GM19324 (cell line): ENCODE data around the gene USP24.
"Not testable (repeated sequence)": the region's sequence is repeated elsewhere in the genome, so short reads cannot be mapped to it uniquely, and the experiment has no call there.

ENCODE experiments used
- ATAC-seq: cut with Tn5 transposase; IDR thresholded peaks from one replicate; pipeline ENCODE4 v1.9.1; 2021; ENCODE audit warnings: mild to moderate bottlenecking, moderate library complexity; ENCODE audit not compliant: unreplicated experiment, low FRiP score

USP24 gene

DNA sequence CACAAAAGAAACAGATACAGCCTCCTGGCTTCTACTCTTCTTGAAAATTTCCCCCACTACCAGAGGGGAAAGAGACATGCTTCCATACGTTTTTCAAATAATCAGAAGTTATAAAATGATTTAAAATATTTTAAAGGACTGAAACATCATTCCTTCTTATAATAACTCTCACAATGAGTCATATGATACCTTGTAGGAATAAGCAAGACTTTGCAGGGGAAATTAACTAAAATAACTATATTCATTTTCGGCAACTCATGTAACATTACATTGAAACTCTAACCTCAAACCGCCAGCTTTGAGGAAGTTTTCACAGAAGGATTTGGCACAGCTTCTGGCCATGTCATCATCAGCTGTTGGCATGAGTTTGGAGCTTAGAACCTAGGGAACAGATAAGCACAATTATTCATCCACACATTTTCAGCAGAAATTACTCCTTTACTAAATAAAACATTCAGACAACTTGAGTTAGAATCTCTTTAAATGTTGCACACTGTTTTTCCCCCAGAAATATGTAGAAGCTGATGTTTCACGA lies 85.9 kb downstream of the USP24 start:
- ATAC-seq = no peak

DNA sequence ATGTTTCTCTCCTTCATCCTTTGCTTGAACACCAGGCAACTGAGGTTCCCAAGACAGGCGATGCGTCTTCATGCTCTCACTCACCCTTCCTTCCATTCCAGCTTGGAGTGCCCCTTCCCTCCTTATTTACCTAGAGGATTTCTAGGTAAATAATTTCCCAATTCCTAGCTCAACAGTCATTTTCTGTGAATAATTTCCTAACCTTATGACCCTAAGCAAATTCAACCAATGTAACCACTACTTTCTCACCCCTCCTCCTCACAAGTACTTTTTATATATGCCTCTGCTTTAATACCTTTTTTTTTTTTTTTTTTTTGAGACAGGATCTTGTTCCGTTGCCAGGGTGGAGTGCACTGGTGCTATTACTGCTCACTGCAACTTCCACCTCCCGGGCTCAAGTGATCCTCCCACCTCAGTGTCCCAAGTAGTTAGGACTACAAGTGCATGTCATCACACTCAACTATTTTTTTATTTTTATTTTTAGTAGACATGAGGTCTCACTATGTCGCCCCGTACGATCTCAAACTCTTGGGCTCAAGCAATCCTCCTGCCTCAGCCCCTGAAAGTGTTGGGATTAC lies 86.7 kb downstream of the USP24 start:
- no peak for ATAC-seq

DNA sequence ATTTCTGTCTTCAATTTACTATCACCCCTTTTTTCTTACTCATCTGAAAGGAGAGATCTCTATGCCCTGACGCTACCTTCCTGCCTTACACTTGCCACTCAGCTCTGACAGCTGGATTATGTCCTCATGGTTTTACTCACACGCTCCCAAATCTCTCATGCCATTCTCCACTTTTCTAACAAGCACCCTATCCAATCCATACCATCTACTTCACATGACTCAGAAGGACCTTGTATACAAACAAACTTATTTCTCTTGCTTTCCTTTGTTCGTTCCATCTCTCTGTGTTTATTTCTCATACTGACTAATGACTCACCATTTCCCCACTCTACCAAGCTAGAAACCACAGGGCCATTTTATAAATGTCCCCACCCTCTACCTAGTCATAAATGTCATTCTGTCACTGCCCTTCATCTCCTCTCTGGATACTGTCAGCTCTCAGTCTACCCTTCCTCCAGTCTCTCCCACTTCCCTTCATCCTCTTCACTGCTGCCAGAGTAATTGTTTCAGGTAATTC lies 87.3 kb downstream of the USP24 start:
- ATAC-seq = no peak

DNA sequence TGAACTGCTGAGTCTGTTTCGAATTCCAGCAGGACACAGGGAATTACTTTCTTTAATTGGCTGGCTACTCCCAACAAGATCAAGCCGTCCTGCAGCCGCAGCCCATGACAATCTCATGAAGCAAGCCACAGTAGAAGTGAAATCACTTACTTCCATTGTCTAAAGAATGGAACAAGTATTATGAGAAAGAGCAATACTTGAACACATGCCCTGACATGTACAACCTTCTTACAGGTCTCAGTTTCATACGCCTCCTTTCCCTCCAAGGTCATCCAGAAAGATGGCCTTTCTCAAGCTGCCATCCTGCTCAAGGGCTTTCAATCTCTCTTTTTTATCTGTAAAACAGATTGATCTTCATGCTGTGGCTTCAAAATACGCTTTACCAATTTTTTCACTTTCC lies 90.7 kb downstream of the USP24 start:
- ATAC-seq = no peak

DNA sequence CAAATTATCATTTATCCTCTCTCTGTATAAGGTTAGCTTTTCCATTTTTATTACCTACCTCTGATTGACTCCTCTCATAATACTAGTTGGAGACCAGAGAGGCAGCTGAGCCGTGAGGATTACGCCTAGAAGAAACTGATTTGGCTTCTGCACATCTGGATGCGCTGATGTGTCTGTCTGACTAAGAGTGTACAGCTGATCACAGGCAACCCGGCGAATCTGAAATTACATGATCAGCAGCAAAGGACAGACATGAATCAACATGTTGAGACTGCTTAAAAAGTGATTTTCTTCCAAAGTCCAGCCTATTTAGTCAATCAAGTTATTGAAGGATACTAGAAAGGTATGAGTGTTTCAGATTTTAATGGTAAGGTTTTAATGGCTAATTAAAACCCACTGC lies 94.6 kb downstream of the USP24 start:
- ATAC-seq = no peak

DNA sequence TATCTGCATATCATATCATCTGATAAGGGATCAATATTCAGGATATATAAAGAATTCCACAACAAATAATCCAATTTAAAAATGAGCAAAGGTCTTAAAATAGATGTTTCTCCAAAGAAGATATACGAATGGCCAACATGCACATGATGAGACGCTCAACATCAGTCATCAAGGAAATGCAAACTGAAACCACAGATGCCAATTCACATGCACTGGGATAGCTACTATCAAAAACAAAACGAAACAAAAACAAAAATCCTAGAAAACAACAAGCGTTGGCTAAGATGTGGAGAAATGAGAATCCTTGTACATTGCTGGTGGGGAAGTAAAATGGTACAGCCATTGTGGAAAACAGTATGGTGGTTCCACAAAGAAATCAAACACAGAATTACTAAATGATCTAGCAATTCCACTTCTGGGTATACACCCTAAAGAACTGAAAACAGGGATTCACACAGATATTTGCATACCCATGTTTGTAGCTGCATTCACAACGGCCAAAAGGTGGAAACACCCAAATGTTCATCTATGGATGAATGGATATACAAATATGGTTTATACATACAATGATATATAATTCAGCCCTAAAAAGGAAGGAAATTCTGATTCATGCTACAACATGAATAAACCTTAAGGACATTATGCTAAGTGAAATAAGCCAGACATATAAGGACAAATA lies 96.4 kb downstream of the USP24 start:
- no peak for ATAC-seq

DNA sequence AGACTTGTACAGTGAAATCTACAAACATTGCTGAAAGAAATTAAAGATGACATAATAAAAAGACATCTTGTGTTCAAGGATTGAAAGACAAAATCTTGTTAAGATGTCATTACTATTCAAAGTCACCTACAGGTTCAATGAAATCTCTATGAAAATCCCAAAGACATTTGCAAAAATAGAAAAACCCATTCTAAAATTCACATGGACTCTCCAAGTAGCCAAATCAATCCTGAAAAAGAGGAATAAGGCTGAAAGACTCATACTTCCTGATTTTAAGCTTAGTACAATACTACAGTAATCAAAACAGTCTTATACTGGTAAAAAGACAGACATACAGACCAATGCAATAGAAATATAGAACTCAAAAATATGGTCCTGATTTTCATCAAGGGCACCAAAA lies 97.2 kb downstream of the USP24 start:
- no peak for ATAC-seq

DNA sequence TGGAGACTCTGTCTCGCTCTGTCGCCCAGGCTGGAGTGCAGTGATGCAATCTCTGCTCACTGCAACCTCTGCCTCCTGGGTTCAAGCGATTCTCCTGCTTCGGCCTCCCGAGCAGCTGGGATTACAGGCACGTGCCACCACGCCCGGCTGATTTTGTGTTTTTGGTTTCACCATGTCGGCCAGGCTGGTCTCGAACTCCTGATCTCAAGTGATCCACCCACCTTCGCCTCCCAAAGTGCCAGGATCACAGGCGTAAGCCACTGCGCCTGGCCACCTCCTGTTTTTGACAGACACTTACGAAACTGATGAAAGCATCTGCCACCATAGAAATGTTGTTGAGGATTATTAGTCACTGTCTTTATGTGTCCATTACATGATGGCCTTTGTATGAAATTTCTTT lies 106.2 kb downstream of the USP24 start:
- not testable (repeated sequence) for ATAC-seq

DNA sequence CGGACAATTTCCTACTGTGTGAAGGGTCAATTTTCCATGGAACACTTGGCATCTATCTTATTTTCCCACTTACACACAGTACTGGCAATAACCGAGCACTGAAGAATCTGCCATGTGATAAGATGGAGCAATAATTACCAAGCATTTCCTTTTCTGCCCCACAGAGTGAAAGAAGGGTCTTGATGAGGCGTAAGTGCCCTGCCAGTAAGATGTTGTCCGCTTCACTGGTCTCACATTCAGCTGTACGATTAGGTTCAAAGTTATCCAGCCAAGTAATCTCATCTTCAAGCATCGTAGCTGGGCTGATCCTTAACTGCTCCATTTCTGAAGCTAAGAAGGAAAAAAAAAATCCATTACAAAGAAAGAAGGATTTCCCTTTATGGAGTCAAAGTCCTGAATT lies 108.1 kb downstream of the USP24 start:
- ATAC-seq = no peak

DNA sequence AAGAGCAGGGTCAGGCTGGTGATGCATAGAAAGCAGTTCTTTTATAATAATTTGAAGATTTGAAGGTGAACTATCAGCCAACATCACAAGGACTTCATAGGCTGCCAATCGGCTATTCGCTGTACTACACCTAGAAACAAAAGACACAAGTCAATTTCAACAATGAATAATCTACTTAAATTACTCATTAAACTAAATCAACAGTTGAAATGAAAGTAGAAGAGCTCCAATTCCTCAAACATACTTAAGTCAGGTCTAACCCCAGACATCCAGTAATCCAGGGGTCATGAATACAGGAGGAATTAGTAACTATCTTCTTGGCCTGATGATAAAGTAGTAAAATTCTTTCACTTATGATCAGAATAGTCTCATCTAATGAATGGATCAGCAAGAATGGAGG lies 111.3 kb downstream of the USP24 start:
- no peak for ATAC-seq

DNA sequence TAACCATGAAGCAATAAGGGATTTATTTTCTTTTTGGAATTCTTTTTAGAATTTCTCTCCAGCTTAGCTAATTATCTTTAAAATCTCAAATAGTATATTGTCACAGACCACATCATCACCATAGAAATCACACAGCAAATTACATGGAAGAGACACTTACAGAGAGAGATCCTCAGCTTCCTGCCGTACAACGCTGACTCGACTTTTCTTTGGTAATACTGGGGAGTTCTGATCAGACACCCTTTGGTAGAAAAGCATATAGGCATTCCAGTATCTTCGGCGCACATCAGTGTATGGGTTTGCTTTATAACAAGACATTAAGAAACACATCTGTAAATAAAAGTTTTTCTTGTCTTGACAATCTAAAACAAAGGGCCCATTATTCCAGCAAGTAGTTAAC lies 120.1 kb downstream of the USP24 start:
- ATAC-seq = no peak

DNA sequence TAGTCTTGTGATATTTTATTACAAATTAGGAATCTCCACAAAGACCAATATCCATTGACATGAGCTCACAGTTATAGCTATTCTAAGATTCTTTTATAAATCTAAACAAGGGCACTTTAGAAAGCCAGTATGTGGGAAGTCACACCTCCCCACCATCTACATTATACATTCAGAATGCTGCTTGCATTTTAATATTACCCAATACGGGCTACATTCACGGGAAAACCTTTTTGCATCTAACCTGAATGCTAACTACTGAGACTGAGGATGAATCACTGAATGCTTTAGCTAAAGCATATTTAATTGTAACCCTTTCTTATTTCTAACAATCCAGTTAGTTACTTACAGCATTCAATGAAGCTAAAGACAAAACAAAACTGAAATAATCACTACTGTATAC lies 122.7 kb downstream of the USP24 start:
- ATAC-seq = no peak

DNA sequence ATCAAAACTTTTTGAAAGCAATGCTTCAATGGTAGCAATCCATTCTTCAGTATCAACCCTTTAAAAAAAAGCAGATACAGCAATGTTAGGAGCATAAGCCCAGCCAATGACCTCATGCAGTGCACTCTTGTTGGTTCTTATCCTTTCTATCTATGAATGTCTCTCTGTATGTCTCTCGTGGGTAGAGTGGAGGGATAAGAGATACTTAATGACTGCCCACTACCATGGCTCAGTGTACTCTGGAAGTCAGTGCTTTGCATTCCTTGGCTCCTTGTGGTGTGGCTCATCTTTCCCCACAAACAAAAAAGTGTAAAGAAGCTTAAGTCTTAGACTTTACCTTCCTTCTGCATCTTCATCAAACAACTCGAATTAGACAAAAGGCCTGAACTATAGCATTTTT lies 125.5 kb downstream of the USP24 start:
- no peak for ATAC-seq

DNA sequence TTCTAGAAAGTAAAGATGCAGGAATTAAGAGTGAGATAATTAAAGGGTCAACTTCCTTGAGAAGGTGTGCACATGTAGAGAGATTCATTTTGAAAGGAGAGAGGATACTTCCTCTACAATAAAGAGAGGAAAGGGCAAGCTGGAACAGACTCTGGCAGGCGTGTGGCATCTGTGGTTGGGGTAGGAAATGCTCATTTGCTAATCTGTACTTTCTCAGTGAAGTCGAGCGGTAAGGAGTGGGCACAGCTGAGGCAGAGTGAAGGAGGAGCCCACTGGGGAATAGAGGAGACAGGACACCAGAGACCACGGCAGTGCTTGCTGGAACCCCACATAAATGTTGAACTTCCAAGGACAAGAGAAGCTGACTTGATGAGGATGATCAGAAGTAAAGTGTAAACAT lies 126.8 kb downstream of the USP24 start:
- ATAC-seq = no peak

DNA sequence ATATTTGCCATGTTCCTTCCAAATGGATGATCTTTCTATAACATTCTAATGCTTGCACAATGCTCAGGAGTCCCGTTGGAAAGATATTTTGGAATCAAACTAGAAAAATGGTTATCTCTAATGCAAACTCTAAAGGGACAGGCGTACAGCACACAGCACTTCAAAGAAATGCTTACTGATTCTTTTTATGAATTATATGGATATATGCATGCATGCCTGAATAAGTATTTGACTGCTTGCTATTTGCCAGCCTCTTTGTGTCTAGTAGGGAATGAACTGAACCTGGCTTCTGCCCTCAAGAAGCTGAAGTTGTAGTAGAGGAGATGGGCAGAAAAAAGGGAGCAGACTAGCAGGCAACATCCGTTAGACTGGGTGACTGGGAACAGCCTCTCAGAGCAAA lies 127.7 kb downstream of the USP24 start:
- no peak for ATAC-seq

DNA sequence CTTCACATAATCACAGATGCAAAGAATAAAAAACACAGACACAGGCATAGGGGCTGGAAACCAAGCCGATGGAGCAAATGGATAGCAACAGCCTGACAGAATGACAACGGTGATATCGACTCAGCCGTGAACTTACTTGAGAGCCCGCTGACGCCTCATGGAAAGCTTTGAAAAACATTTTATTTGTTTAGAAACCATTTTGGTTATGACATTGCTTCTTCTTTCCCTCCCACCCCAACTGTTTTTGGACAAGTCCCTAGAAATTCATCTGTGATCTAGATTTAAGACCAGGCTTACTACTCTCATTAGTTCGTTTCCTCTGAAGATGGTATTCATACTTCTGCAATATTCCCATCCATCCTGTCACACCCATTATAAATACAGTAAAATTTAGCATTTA lies 130.9 kb downstream of the USP24 start:
- no peak for ATAC-seq

DNA sequence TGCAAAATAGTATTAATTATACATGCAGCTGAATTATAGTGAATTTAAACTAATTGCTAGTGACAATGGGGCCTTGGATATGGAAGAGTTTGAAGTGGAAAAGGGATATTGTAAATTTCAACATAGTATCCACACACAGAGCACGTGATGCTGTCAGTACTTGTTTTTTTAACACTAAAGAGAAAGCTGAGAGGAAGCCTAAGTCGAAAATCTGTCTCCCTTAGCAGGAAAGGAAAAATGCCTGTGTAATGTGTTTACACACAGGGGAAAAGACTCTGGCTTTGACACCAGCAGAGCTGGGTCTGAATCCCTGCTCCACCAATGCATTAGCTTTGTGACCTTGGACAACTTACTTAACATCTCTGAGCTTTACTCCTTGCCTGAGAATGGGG lies 133.3 kb downstream of the USP24 start:
- ATAC-seq = no peak

DNA sequence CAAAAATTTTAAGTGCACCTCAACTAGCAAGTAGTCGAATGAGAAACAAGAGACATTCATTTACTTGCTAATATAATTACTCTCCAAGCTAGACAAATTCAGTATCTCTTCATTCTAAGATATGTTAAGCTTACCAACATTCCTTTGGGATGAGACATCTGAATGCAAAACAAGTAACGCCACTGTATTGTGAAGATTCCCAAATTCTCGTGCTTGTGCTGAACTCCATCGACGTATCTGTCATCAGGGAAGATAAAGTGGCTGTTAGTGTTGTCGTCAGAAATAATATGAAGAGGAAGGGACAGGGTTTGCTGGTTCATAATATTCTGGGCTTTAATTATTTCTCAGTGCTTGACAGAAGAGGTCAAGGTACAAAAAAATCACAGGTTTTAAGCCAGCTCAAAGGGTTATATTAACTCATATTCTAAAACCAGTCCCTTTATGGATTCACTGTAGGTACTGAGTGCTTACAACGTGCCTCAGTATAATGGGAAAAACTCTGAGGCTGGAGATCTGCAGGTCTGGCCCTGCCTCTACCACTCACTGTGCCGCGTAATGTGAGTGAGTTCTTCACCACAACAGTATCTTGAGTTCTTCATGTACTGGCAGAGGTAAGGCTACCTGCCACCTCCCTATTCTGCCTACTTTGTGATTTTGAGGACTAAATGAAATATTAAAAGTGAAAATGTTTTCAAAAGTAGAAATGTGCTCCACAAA lies 133.8 kb downstream of the USP24 start:
- ATAC-seq = no peak

DNA sequence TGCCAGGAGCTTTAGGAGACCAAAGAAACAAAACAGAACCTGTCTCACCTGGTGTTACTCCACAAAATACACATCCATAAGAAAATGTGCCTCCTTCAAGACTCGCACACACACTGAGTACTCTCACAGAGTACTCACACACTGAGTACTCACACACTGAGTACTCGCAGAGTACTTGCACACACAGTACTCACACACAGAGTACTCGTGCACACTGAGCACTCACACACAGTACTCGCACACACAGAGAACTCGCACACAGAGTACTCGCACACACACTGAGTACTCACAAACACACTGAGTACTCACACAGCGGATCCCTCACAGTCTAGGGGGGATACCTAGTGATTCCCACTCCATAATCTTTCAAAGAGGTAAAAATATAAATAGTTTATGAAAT lies 135.5 kb downstream of the USP24 start:
- ATAC-seq = no peak

DNA sequence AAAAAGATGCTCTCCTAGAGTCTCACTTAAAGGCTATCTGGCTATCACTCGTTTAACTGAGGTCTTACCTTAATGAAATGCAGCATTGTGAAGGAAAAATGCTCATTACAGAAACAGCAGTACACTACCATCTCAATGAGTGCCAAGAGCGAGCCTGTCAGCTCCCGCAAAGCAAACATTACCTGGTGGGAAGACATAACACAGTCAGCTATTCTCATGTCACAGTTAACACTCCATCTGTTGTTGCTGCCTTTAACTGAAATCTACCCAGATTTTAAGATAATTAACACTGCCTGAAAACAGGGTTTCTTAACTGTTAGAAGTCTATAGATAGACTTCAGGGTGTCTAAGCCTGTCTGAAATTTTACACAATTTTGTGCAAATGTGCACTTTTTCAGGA lies 136.7 kb downstream of the USP24 start:
- no peak for ATAC-seq

DNA sequence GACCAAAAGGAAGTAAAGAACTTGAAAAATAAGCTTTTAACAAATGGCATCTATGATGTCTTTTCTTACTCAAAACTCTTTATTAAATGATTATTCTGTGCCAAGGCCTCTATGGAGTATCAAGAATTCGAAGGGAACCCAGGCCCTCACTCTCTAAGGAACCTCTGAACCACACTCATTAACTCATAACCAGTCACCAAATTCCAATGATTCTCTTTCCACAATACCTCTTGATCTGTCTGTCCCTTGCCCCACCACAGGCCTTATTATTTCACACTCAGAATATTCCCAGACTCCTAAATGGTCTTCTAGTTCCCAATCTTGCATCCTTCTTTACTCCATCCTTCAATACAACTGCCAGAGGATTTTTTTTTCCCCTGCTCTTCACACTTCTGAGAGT lies 138.8 kb downstream of the USP24 start:
- no peak for ATAC-seq

DNA sequence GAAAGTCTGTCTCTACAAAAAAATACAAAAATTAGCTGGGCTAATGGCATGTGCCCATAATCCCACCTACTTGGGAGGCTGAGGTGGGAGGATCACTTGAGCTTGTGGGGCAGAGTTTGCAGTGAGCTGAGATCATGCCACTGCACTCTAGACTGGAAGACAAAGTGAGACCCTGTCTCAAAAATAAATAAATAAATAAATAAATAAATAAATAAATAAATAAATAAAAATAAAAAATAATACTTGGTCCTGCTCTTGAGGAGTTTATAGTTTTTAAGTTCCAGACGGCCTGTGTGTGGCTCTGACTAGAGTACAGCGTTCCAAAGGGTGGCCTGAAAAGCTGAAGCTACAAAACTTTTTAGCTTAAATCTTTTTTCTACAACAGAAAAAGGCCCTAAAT lies 140.7 kb downstream of the USP24 start:
- no peak for ATAC-seq
